ENCODE data around the gene HELT. TPM values are rescaled to one million over a fixed set of nuclear protein-coding genes. Genes with fewer than 3 reads are reported as not detected.
A peak's percentile ranks its signal among the peaks of the same experiment; 100 is the strongest.
"Not testable (repeated sequence)": the region's sequence is repeated elsewhere in the genome, so short reads cannot be mapped to it uniquely, and the experiment has no call there.

The HELT gene
- total RNA-seq, result not detected

GRCh38 chr4:185017964-185018772 lies at the start of gene HELT:
Gene HELT (plus strand): TSS chr4:185018490. CDS start chr4:185018929, 439 bp downstream.
- H3K4me3 ChIP-seq (ENCODE audit: low read length in 3 of 3), result peak within 1 kb of the TSS in 2 of 3 donors; percentile 27 to 35
- peaks cover 87 to 98% (median 98%) of the 10 kb centered on the region in 3 donors for H3K27me3 ChIP-seq (ENCODE audit: control insufficient read depth in 3 of 3, insufficient read depth in 3 of 3, low read length in 3 of 3)
- H3K36me3 ChIP-seq (ENCODE audit: control insufficient read depth in 3 of 3, insufficient read depth in 3 of 3, low read length in 3 of 3), result no peaks in the 10 kb centered on the region
- H3K27ac ChIP-seq (ENCODE audit: low read depth, low read length), result no peak within 1 kb of the TSS
- peaks cover 21 to 44% (median 38%) of the 10 kb centered on the region in 3 donors for H3K4me1 ChIP-seq (ENCODE audit: control insufficient read depth in 3 of 3, insufficient read depth in 3 of 3, low read length in 3 of 3)
- H3K9me3 ChIP-seq (ENCODE audit: control insufficient read depth in 3 of 3, low read length in 3 of 3), result no peaks in the 10 kb centered on the region
- no peak within 1 kb of the TSS for H3K9ac ChIP-seq (ENCODE audit: low read depth in 1 of 3, low read length in 3 of 3)

GRCh38 chr4:184968784-184969201 lies 49.5 kb upstream of the HELT start:
- Histone ChIP-seq H3K36me3 (ENCODE audit: control insufficient read depth in 3 of 3, insufficient read depth in 3 of 3, low read length in 3 of 3) (no peaks in the 10 kb centered on the region), H3K27me3 (ENCODE audit: control insufficient read depth in 3 of 3, insufficient read depth in 3 of 3, low read length in 3 of 3) (no peaks in the 10 kb centered on the region), H3K9ac (ENCODE audit: low read depth in 1 of 3, low read length in 3 of 3) (peak overlapping the region in 2 of 3 donors; percentile 7 to 23), H3K4me1 (ENCODE audit: control insufficient read depth in 3 of 3, insufficient read depth in 3 of 3, low read length in 3 of 3) (peaks cover 9 to 12% (median 10%) of the 10 kb centered on the region in 3 donors), H3K4me3 (ENCODE audit: low read length in 3 of 3) (no peak overlapping the region), H3K27ac (ENCODE audit: low read depth, low read length) (no peak overlapping the region), H3K9me3 (ENCODE audit: control insufficient read depth in 3 of 3, low read length in 3 of 3) (no peaks in the 10 kb centered on the region)

- Histone ChIP-seq H3K4me1 (ENCODE audit: control insufficient read depth in 3 of 3, insufficient read depth in 3 of 3, low read length in 3 of 3) (peaks cover 9 to 12% (median 10%) of the 10 kb centered on the region in 3 donors), H3K4me3 (ENCODE audit: low read length in 3 of 3) (no peak overlapping the region), H3K9me3 (ENCODE audit: control insufficient read depth in 3 of 3, low read length in 3 of 3) (no peaks in the 10 kb centered on the region), H3K9ac (ENCODE audit: low read depth in 1 of 3, low read length in 3 of 3) (no peak overlapping the region), H3K27me3 (ENCODE audit: control insufficient read depth in 3 of 3, insufficient read depth in 3 of 3, low read length in 3 of 3) (no peaks in the 10 kb centered on the region), H3K36me3 (ENCODE audit: control insufficient read depth in 3 of 3, insufficient read depth in 3 of 3, low read length in 3 of 3) (no peaks in the 10 kb centered on the region), H3K27ac (ENCODE audit: low read depth, low read length) (no peak overlapping the region)
Measured at GRCh38 chr4:184969610-184970009, 48.7 kb upstream of the HELT start.

- H3K27ac ChIP-seq (ENCODE audit: low read depth, low read length), result no peak overlapping the region
- no peaks in the 10 kb centered on the region for H3K9me3 ChIP-seq (ENCODE audit: control insufficient read depth in 3 of 3, low read length in 3 of 3)
- no peaks in the 10 kb centered on the region for H3K27me3 ChIP-seq (ENCODE audit: control insufficient read depth in 3 of 3, insufficient read depth in 3 of 3, low read length in 3 of 3)
- peaks cover 9 to 12% (median 10%) of the 10 kb centered on the region in 3 donors for H3K4me1 ChIP-seq (ENCODE audit: control insufficient read depth in 3 of 3, insufficient read depth in 3 of 3, low read length in 3 of 3)
- H3K36me3 ChIP-seq (ENCODE audit: control insufficient read depth in 3 of 3, insufficient read depth in 3 of 3, low read length in 3 of 3), result no peaks in the 10 kb centered on the region
- H3K9ac ChIP-seq (ENCODE audit: low read depth in 1 of 3, low read length in 3 of 3), result no peak overlapping the region
- no peak overlapping the region for H3K4me3 ChIP-seq (ENCODE audit: low read length in 3 of 3)
Measured at GRCh38 chr4:184972991-184973390, 45.3 kb upstream of the HELT start.

GRCh38 chr4:184976348-184976747 lies 41.9 kb upstream of the HELT start:
- H3K4me1 ChIP-seq (ENCODE audit: control insufficient read depth in 3 of 3, insufficient read depth in 3 of 3, low read length in 3 of 3); H3K9me3 ChIP-seq (ENCODE audit: control insufficient read depth in 3 of 3, low read length in 3 of 3); H3K27ac ChIP-seq (ENCODE audit: low read depth, low read length); H3K27me3 ChIP-seq (ENCODE audit: control insufficient read depth in 3 of 3, insufficient read depth in 3 of 3, low read length in 3 of 3); H3K9ac ChIP-seq (ENCODE audit: low read depth in 1 of 3, low read length in 3 of 3); H3K4me3 ChIP-seq (ENCODE audit: low read length in 3 of 3); H3K36me3 ChIP-seq (ENCODE audit: control insufficient read depth in 3 of 3, insufficient read depth in 3 of 3, low read length in 3 of 3): not testable (repeated sequence)

- Histone ChIP-seq H3K9me3 (ENCODE audit: control insufficient read depth in 3 of 3, low read length in 3 of 3) (no peaks in the 10 kb centered on the region), H3K4me3 (ENCODE audit: low read length in 3 of 3) (no peak overlapping the region)
Measured at GRCh38 chr4:184977747-184978146, 40.5 kb upstream of the HELT start.

GRCh38 chr4:184978211-184978610 lies 40.1 kb upstream of the HELT start:
- Histone ChIP-seq H3K4me1 (ENCODE audit: control insufficient read depth in 3 of 3, insufficient read depth in 3 of 3, low read length in 3 of 3) (peaks cover under 1 to 5% (median 1%) of the 10 kb centered on the region in 3 donors), H3K36me3 (ENCODE audit: control insufficient read depth in 3 of 3, insufficient read depth in 3 of 3, low read length in 3 of 3) (no peaks in the 10 kb centered on the region), H3K27ac (ENCODE audit: low read depth, low read length) (no peak overlapping the region), H3K9me3 (ENCODE audit: control insufficient read depth in 3 of 3, low read length in 3 of 3) (no peaks in the 10 kb centered on the region), H3K27me3 (ENCODE audit: control insufficient read depth in 3 of 3, insufficient read depth in 3 of 3, low read length in 3 of 3) (peaks cover 0 to 7% (median 0%) of the 10 kb centered on the region in 3 donors), H3K4me3 (ENCODE audit: low read length in 3 of 3) (no peak overlapping the region), H3K9ac (ENCODE audit: low read depth in 1 of 3, low read length in 3 of 3) (no peak overlapping the region)

More at GRCh38 chr4:184977747-184978146, 40.5 kb upstream of the HELT start:
- H3K27me3 ChIP-seq (ENCODE audit: control insufficient read depth in 3 of 3, insufficient read depth in 3 of 3, low read length in 3 of 3), result peaks cover 0 to 7% (median 0%) of the 10 kb centered on the region in 3 donors
- no peaks in the 10 kb centered on the region for H3K36me3 ChIP-seq (ENCODE audit: control insufficient read depth in 3 of 3, insufficient read depth in 3 of 3, low read length in 3 of 3)
- no peak overlapping the region for H3K27ac ChIP-seq (ENCODE audit: low read depth, low read length)
- no peak overlapping the region for H3K9ac ChIP-seq (ENCODE audit: low read depth in 1 of 3, low read length in 3 of 3)
- H3K4me1 ChIP-seq (ENCODE audit: control insufficient read depth in 3 of 3, insufficient read depth in 3 of 3, low read length in 3 of 3), result peaks cover 0 to under 1% (median 0%) of the 10 kb centered on the region in 3 donors

- no peaks in the 10 kb centered on the region for H3K36me3 ChIP-seq (ENCODE audit: control insufficient read depth in 3 of 3, insufficient read depth in 3 of 3, low read length in 3 of 3)
- H3K27me3 ChIP-seq (ENCODE audit: control insufficient read depth in 3 of 3, insufficient read depth in 3 of 3, low read length in 3 of 3), result peaks cover 0 to 7% (median 0%) of the 10 kb centered on the region in 3 donors
- H3K9ac ChIP-seq (ENCODE audit: low read depth in 1 of 3, low read length in 3 of 3), result no peak overlapping the region
- H3K9me3 ChIP-seq (ENCODE audit: control insufficient read depth in 3 of 3, low read length in 3 of 3), result no peaks in the 10 kb centered on the region
- H3K4me1 ChIP-seq (ENCODE audit: control insufficient read depth in 3 of 3, insufficient read depth in 3 of 3, low read length in 3 of 3), result peaks cover 2 to 7% (median 5%) of the 10 kb centered on the region in 3 donors
- H3K27ac ChIP-seq (ENCODE audit: low read depth, low read length), result no peak overlapping the region
- H3K4me3 ChIP-seq (ENCODE audit: low read length in 3 of 3), result no peak overlapping the region
Measured at GRCh38 chr4:184979461-184980124, 38.7 kb upstream of the HELT start.

- Histone ChIP-seq H3K4me3 (ENCODE audit: low read length in 3 of 3) (no peak overlapping the region), H3K27ac (ENCODE audit: low read depth, low read length) (no peak overlapping the region), H3K4me1 (ENCODE audit: control insufficient read depth in 3 of 3, insufficient read depth in 3 of 3, low read length in 3 of 3) (peaks cover 2 to 7% (median 5%) of the 10 kb centered on the region in 3 donors), H3K9ac (ENCODE audit: low read depth in 1 of 3, low read length in 3 of 3) (no peak overlapping the region), H3K36me3 (ENCODE audit: control insufficient read depth in 3 of 3, insufficient read depth in 3 of 3, low read length in 3 of 3) (no peaks in the 10 kb centered on the region), H3K9me3 (ENCODE audit: control insufficient read depth in 3 of 3, low read length in 3 of 3) (no peaks in the 10 kb centered on the region), H3K27me3 (ENCODE audit: control insufficient read depth in 3 of 3, insufficient read depth in 3 of 3, low read length in 3 of 3) (peaks cover 0 to 7% (median 0%) of the 10 kb centered on the region in 3 donors)
Measured at GRCh38 chr4:184980261-184980660, 38.0 kb upstream of the HELT start.

All from skeletal muscle tissue (tissue), 4 donors.